WERI-Rb-1 (cell line): ENCODE measurements around the gene HADH.
"Not testable (repeated sequence)": the region's sequence is repeated elsewhere in the genome, so short reads cannot be mapped to it uniquely, and the experiment has no call there.

ENCODE experiments used
- DNase-seq: peaks from one replicate; pipeline ENCODE4 v3.0.0-alpha.2; 2020
- H3K27ac ChIP-seq: fragments of 250-450 bp; sonication (Bioruptor Pico); 2 replicates; pipeline ENCODE4 v1.5.1; 2020; ENCODE audit warnings: mild to moderate bottlenecking, moderate library complexity
- H3K27me3 ChIP-seq: fragments of 250-450 bp; sonication (Bioruptor Pico); 2 replicates; pipeline ENCODE4 v1.5.1; 2021; ENCODE audit warnings: mild to moderate bottlenecking, low read depth, moderate library complexity; ENCODE audit not compliant: insufficient read depth, severe bottlenecking
- H3K36me3 ChIP-seq: fragments of 250-450 bp; sonication (Bioruptor Pico); 2 replicates; pipeline ENCODE4 v1.5.1; 2020; ENCODE audit warnings: mild to moderate bottlenecking, moderate library complexity
- H3K4me3 ChIP-seq: 2 replicates; pipeline ENCODE4 v1.5.1; 2011; ENCODE audit warnings: low read depth, mild to moderate bottlenecking, control low read depth, low read length
- H3K9me3 ChIP-seq: fragments of 250-450 bp; sonication (Bioruptor Pico); 2 replicates; pipeline ENCODE4 v1.5.1; 2021; ENCODE audit warnings: mild to moderate bottlenecking, moderate library complexity; ENCODE audit not compliant: severe bottlenecking
- TF ChIP-seq, protein P1 (sequence below): IDR thresholded peaks from 2 replicates; pipeline ENCODE4 v1.5.1; 2011; ENCODE audit warnings: low read depth, mild to moderate bottlenecking, control low read depth, inconsistent platforms, low read length

The HADH gene

DNA sequence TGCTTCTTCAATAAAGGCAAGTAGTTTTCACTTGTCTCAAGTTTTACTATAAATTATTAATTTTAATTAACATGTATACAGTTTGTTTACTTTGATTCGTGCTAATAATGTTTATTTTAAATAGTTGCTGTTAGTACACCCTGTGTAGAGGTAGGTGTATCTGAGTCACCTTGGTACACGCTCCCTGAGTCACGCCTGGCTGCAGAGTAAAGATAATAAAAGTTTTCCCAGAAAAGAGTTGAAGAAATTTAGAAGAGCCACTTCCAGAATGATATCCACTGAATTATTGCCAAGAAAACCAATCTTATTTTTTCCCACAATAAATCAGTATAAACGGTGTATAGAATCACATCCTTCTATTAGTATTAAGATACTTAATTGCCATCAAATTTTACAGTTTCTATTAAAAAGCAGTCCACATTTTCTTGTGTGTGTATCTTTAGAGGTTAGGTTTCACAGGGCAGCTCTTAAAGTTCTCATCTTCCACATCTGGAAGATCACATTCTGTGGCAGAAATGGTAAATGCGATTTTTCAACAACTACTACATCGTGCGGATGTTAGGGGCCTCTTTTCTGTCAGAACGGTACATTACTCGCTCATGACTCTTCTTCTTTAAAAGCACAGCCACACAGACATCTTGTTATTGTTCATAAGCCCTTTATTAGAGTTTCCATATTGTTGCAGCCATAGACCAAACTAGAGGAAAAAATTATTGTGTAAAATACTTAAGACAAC lies 55.4 kb downstream of the HADH start:
- H3K9me3 ChIP-seq, result no peaks in the 10 kb centered on the region
- H3K36me3 ChIP-seq, result no peaks in the 10 kb centered on the region
- TF ChIP-seq, protein P1, sequence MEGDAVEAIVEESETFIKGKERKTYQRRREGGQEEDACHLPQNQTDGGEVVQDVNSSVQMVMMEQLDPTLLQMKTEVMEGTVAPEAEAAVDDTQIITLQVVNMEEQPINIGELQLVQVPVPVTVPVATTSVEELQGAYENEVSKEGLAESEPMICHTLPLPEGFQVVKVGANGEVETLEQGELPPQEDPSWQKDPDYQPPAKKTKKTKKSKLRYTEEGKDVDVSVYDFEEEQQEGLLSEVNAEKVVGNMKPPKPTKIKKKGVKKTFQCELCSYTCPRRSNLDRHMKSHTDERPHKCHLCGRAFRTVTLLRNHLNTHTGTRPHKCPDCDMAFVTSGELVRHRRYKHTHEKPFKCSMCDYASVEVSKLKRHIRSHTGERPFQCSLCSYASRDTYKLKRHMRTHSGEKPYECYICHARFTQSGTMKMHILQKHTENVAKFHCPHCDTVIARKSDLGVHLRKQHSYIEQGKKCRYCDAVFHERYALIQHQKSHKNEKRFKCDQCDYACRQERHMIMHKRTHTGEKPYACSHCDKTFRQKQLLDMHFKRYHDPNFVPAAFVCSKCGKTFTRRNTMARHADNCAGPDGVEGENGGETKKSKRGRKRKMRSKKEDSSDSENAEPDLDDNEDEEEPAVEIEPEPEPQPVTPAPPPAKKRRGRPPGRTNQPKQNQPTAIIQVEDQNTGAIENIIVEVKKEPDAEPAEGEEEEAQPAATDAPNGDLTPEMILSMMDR, result no peak
- no peak overlapping the region for H3K4me3 ChIP-seq
- H3K27ac ChIP-seq, result no peak overlapping the region
- H3K27me3 ChIP-seq, result no peaks in the 10 kb centered on the region
- DNase-seq, result no peak

DNA sequence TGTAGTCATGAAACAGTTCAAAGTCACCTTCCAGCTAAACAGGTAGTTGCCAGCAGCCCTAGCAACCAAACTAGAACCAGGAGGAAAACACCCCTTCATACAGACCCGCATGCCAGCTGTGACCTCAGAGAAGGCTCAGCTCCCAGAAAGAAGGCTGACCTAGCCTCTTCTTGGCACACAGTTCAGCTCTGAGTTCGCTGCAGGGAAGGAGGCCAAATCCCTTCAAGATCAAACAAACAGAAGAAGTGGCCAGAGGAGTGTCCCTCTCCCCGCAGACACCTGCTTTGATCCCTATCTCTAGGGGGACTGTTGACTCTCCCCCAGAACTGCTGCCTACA lies 56.0 kb downstream of the HADH start:
- TF ChIP-seq, protein P1, result no peak
- no peak overlapping the region for H3K27ac ChIP-seq
- H3K9me3 ChIP-seq, result no peaks in the 10 kb centered on the region
- H3K36me3 ChIP-seq, result no peaks in the 10 kb centered on the region
- H3K4me3 ChIP-seq, result no peak overlapping the region
- no peaks in the 10 kb centered on the region for H3K27me3 ChIP-seq
- no peak for DNase-seq

DNA sequence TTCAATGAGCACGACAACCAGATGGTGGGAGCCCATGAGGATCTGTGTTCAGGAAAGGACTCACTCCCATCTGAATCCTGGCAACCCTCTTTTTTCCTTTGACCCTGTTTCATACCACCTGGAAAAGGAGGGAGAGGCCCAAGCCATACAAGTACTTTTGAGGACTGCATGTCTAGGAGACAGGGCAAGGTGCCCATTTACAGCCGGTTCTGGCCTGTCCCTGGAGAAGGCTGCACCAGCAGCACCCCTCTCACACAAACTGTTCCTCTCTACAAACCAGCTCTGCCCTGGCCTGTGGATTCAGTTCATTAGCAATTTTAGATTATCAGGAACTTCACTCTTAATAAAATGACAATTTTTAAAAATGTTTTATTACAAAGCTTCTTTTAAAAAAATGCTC lies 57.5 kb downstream of the HADH start:
- TF ChIP-seq, protein P1, result no peak

DNA sequence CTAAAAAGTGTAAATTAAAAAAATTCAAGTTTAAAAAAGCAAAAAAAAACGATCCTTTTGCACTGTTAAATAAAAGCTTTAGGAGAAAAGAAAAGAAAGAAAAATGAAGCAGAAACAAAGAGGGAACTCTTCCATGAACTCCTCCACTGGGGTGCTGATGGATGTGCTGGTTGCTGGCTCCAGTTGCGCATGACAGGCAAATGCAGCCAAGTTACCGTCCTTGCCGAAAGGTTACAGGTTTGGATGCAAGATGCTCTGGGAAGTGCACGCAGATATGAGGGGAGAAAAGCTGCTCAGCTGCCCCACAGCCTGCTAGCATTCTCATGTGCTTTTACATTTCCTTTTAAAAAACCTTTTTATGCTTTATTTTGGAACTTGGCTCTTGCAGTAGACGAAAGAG lies 58.5 kb downstream of the HADH start:
- no peak overlapping the region for H3K4me3 ChIP-seq
- DNase-seq, result no peak
- no peaks in the 10 kb centered on the region for H3K27me3 ChIP-seq
- TF ChIP-seq, protein P1, result no peak
- no peaks in the 10 kb centered on the region for H3K9me3 ChIP-seq
- no peak overlapping the region for H3K27ac ChIP-seq
- no peaks in the 10 kb centered on the region for H3K36me3 ChIP-seq

More for the DNA sequence above, 57.5 kb downstream of the HADH start:
- no peak overlapping the region for H3K4me3 ChIP-seq
- no peak overlapping the region for H3K27ac ChIP-seq
- no peaks in the 10 kb centered on the region for H3K36me3 ChIP-seq
- no peak for DNase-seq
- no peaks in the 10 kb centered on the region for H3K9me3 ChIP-seq
- H3K27me3 ChIP-seq, result no peaks in the 10 kb centered on the region

DNA sequence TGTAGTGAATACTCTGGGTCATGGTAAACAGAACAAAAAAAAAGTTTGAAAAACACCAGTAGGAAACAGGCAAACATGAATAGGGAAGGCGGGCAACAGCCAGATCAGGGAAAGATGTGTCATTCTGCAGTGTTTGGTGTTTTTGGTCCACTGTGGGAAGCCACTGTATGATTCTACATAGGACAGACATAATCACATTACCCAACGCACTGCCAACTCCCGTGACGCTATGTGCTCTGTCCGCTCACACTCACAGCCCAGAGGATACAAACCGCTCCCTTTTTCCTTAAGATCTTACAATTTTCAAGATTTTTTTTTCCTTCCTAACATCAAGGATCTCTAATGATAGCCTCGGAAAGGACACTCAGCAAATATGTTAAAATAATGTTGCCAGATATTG lies 59.3 kb downstream of the HADH start:
- Histone ChIP-seq H3K9me3 (no peaks in the 10 kb centered on the region), H3K4me3 (no peak overlapping the region), H3K27me3 (no peaks in the 10 kb centered on the region), H3K27ac (no peak overlapping the region), H3K36me3 (no peaks in the 10 kb centered on the region)
- no peak for DNase-seq
- TF ChIP-seq, protein P1, result no peak

DNA sequence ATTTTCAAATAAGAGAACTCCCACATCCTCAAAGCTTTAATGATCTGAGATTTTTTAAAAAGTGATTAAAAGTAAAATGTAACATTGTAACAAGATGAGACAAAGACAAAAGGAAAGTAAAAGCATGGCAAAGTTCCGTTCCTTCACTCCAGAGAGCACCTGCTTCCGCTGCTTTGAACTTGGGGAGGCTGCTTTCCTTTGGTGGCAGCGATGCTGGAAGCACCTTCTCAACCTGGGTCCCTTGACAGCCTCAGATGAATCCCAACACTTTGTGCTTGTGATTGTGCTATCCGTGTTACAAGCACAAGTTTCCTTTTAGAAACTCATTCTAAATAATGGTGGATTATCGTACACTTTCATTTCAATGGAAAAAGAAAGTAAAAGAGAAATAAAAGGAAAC lies 59.7 kb downstream of the HADH start:
- H3K27ac ChIP-seq, result no peak overlapping the region
- DNase-seq, result no peak
- H3K36me3 ChIP-seq, result no peaks in the 10 kb centered on the region
- no peak overlapping the region for H3K4me3 ChIP-seq
- H3K9me3 ChIP-seq, result no peaks in the 10 kb centered on the region
- TF ChIP-seq, protein P1, result no peak
- H3K27me3 ChIP-seq, result no peaks in the 10 kb centered on the region

DNA sequence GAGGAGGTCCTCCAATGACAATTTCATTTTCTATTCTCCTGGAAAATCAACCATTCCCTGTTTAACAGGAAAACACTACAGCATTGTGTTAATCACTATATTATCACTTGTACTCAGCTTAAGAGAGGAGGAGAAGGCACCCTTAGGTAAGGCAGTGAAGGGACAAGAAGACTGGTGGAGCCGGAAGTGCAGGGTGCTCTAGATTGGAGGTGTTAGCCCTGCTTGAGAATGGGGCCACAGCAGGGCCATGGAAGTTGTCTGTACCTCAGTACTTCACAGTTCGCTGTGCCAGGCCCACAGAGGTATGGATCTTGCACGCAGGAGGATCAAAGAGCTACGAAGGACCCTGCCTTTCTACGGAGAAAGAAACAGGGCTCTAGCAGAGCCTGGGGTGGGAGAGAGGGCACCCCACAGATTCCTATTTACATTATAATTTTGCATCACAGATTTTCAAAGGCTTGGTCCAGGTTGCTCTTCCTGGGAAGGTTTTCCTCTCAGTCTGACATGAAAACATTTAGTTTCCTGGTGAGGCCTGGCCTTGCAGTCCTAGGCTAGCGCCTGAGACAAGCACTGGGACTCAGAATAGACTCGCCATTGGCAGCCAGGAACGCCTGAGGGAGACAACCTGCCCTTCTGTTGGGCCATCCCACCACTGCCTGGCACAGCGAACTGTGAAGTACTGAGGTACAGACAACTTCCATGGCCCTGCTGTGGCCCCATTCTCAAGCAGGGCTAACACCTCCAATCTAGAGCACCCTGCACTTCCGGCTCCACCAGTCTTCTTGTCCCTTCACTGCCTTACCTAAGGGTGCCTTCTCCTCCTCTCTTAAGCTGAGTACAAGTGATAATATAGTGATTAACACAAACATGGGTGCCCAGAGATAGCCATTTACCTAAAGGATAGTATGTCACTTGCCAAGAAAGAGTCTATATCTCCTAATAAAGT lies 60.8 kb downstream of the HADH start:
- H3K27ac ChIP-seq, result not testable (repeated sequence)

More for the DNA sequence above, 60.8 kb downstream of the HADH start:
- not testable (repeated sequence) for H3K9me3 ChIP-seq, DNase-seq, H3K27me3 ChIP-seq, H3K36me3 ChIP-seq, H3K4me3 ChIP-seq
